ENCODE measurements around the gene TMPRSS2. TPM values are rescaled to one million over a fixed set of nuclear protein-coding genes. Genes with fewer than 3 reads are reported as not detected.

TMPRSS2 gene
- total RNA-seq, 1 experiment from 2014 or later: 1.1 TPM

DNA sequence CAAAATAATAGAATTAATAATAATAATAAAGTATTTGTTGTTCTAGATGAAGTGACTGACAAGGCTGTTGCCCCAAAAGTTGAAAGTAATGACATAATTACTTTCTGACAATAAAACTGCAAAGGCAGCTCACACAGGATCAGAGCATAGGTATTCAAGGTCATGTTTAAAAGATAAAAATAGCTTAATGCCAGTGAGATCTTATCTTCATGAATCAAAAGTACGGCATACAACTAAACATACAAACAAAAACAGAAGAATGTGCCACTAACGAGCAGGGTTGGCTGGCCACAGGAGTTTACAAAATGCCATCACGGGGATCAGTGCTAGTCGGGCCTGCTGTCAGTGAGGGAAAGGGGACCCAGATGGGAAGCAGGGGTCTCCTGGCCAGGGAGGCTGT is 22.4 kb upstream of the TMPRSS2 start:
- H4K20me1 ChIP-seq (ENCODE audit: insufficient read depth): no peaks in the 10 kb centered on the region
- TF ChIP-seq TCF7L2 (IDR thresholded peaks at IDR 0.05; ENCODE audit: borderline replicate concordance, extremely low read depth, insufficient read depth, insufficient read length) (no peak), ZNF274 (IDR thresholded peaks at IDR 0.05; ENCODE audit: low read depth, low read length) (no peak), POLR2A (IDR thresholded peaks at IDR 0.05; ENCODE audit: borderline replicate concordance, extremely low read depth, insufficient read depth, insufficient read length) (no peak), ZFX (IDR thresholded peaks at IDR 0.05) (no peak), FOSL1 (IDR thresholded peaks at IDR 0.05; ENCODE audit: low read depth) (no peak), EGR1 (IDR thresholded peaks at IDR 0.05; ENCODE audit: low read depth) (no peak), SP1 (IDR thresholded peaks at IDR 0.05; ENCODE audit: low read depth) (no peak)
- TF ChIP-seq, protein P1, sequence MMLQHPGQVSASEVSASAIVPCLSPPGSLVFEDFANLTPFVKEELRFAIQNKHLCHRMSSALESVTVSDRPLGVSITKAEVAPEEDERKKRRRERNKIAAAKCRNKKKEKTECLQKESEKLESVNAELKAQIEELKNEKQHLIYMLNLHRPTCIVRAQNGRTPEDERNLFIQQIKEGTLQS (IDR thresholded peaks at IDR 0.05): no peak
- TF ChIP-seq, protein P2, sequence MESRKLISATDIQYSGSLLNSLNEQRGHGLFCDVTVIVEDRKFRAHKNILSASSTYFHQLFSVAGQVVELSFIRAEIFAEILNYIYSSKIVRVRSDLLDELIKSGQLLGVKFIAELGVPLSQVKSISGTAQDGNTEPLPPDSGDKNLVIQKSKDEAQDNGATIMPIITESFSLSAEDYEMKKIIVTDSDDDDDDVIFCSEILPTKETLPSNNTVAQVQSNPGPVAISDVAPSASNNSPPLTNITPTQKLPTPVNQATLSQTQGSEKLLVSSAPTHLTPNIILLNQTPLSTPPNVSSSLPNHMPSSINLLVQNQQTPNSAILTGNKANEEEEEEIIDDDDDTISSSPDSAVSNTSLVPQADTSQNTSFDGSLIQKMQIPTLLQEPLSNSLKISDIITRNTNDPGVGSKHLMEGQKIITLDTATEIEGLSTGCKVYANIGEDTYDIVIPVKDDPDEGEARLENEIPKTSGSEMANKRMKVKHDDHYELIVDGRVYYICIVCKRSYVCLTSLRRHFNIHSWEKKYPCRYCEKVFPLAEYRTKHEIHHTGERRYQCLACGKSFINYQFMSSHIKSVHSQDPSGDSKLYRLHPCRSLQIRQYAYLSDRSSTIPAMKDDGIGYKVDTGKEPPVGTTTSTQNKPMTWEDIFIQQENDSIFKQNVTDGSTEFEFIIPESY (IDR thresholded peaks at IDR 0.05; ENCODE audit: extremely low read depth, insufficient replicate concordance, low read length): no peak
- TF ChIP-seq, protein P3, sequence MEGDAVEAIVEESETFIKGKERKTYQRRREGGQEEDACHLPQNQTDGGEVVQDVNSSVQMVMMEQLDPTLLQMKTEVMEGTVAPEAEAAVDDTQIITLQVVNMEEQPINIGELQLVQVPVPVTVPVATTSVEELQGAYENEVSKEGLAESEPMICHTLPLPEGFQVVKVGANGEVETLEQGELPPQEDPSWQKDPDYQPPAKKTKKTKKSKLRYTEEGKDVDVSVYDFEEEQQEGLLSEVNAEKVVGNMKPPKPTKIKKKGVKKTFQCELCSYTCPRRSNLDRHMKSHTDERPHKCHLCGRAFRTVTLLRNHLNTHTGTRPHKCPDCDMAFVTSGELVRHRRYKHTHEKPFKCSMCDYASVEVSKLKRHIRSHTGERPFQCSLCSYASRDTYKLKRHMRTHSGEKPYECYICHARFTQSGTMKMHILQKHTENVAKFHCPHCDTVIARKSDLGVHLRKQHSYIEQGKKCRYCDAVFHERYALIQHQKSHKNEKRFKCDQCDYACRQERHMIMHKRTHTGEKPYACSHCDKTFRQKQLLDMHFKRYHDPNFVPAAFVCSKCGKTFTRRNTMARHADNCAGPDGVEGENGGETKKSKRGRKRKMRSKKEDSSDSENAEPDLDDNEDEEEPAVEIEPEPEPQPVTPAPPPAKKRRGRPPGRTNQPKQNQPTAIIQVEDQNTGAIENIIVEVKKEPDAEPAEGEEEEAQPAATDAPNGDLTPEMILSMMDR (IDR thresholded peaks at IDR 0.05 in 2 of 3, conservative IDR thresholded peaks at IDR 0.05 in 1 of 3; ENCODE audit: borderline replicate concordance in 1 of 3, insufficient read depth in 1 of 3, low read depth in 2 of 3, low read length in 2 of 3): no peak
- TF ChIP-seq, protein P4, sequence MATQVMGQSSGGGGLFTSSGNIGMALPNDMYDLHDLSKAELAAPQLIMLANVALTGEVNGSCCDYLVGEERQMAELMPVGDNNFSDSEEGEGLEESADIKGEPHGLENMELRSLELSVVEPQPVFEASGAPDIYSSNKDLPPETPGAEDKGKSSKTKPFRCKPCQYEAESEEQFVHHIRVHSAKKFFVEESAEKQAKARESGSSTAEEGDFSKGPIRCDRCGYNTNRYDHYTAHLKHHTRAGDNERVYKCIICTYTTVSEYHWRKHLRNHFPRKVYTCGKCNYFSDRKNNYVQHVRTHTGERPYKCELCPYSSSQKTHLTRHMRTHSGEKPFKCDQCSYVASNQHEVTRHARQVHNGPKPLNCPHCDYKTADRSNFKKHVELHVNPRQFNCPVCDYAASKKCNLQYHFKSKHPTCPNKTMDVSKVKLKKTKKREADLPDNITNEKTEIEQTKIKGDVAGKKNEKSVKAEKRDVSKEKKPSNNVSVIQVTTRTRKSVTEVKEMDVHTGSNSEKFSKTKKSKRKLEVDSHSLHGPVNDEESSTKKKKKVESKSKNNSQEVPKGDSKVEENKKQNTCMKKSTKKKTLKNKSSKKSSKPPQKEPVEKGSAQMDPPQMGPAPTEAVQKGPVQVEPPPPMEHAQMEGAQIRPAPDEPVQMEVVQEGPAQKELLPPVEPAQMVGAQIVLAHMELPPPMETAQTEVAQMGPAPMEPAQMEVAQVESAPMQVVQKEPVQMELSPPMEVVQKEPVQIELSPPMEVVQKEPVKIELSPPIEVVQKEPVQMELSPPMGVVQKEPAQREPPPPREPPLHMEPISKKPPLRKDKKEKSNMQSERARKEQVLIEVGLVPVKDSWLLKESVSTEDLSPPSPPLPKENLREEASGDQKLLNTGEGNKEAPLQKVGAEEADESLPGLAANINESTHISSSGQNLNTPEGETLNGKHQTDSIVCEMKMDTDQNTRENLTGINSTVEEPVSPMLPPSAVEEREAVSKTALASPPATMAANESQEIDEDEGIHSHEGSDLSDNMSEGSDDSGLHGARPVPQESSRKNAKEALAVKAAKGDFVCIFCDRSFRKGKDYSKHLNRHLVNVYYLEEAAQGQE (IDR thresholded peaks at IDR 0.05; ENCODE audit: low read depth): no peak
- TF ChIP-seq, protein P5, sequence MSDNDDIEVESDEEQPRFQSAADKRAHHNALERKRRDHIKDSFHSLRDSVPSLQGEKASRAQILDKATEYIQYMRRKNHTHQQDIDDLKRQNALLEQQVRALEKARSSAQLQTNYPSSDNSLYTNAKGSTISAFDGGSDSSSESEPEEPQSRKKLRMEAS (IDR thresholded peaks at IDR 0.05): no peak
- no peak for DNase-seq (ENCODE audit: low read depth, low spot score)
- H3K36me3 ChIP-seq (ENCODE audit: control insufficient read depth in 1 of 2, insufficient read depth in 2 of 2, low read length in 2 of 2): no peaks in the 10 kb centered on the region
- no peak for ATAC-seq
- intact Hi-C loops (cut with micrococcal nuclease): no loop called here
- RAD21 ChIA-PET (ENCODE audit: low non-redundant PET in 1 of 2, low total read pairs in 2 of 2, uncharacterized antibody in 2 of 2, unreplicated experiment in 2 of 2): no interaction called here
- no peaks in the 10 kb centered on the region for H3K4me1 ChIP-seq (ENCODE audit: control insufficient read depth in 1 of 2, insufficient read depth in 2 of 2, low read length in 2 of 2)
- peaks cover 3% of the 10 kb centered on the region; the same call in 1 of the 2 replicates for H3K27me3 ChIP-seq (ENCODE audit: insufficient read depth, low read length)
- H2AFZ ChIP-seq (ENCODE audit: low read depth, low read length, poor library complexity, severe bottlenecking): no peak overlapping the region
- CTCF ChIA-PET: no interaction called here
- H3K79me2 ChIP-seq (ENCODE audit: insufficient read depth, low read length): no peaks in the 10 kb centered on the region
- H3K9me2 ChIP-seq (ENCODE audit: insufficient read depth): no peaks in the 10 kb centered on the region
- POLR2A ChIA-PET: no interaction called here
- no peak overlapping the region for H3K4me3 ChIP-seq (replicated peaks in 1 of 2; ENCODE audit: low read depth in 1 of 2, low read length in 2 of 2)
- no peak overlapping the region for H3K4me2 ChIP-seq (ENCODE audit: low read length)
- no peak overlapping the region for H3K9ac ChIP-seq (ENCODE audit: low read length)
- no peak overlapping the region for H3K27ac ChIP-seq (ENCODE audit: low read depth, low read length)
- no peaks in the 10 kb centered on the region for H3K9me3 ChIP-seq (ENCODE audit: control insufficient read depth in 1 of 2, insufficient read depth in 1 of 2, low read depth in 1 of 2, low read length in 2 of 2)
- BruUV-seq (replicated peaks): no TSS peak

Measured in HCT116 (cell line).